Fibroblast of pulmonary artery (primary cell): ENCODE results near the gene ZNF135.

ENCODE experiments used
- DNase-seq: peaks from one replicate; pipeline ENCODE4 v3.0.0-alpha.2; 2010; ENCODE audit warnings: low read depth
- H3K4me3 ChIP-seq: replicated peaks from 2 replicates; pipeline ENCODE4 v1.5.1; 2011; ENCODE audit warnings: low read depth, mild to moderate bottlenecking, control low read depth, low read length, moderate library complexity
- CTCF ChIP-seq: IDR thresholded peaks from 2 replicates; pipeline ENCODE4 v1.5.1; 2011; ENCODE audit warnings: mild to moderate bottlenecking, control low read depth, low read length, inconsistent platforms; ENCODE audit errors: missing control alignments

Gene ZNF135

GRCh38 chr19:58079792-58080191 is 20.7 kb downstream of the ZNF135 start:
- H3K4me3 ChIP-seq = no peak overlapping the region
- no peak for DNase-seq
- no peak for TF ChIP-seq CTCF

GRCh38 chr19:58083021-58083420 is 23.9 kb downstream of the ZNF135 start:
- no peak for TF ChIP-seq CTCF
- no peak overlapping the region for H3K4me3 ChIP-seq
- DNase-seq = peak; percentile 11

- no peak for DNase-seq
Observed at GRCh38 chr19:58084596-58085347, 25.7 kb downstream of the ZNF135 start.

GRCh38 chr19:58085348-58085875 is 26.3 kb downstream of the ZNF135 start:
- DNase-seq = no peak

More at GRCh38 chr19:58084596-58085347, 25.7 kb downstream of the ZNF135 start:
- no peak overlapping the region for H3K4me3 ChIP-seq
- TF ChIP-seq CTCF = no peak

GRCh38 chr19:58086825-58087710 is 28.0 kb downstream of the ZNF135 start:
- no peak for TF ChIP-seq CTCF
- DNase-seq = no peak

More at GRCh38 chr19:58085348-58085875, 26.3 kb downstream of the ZNF135 start:
- no peak overlapping the region for H3K4me3 ChIP-seq
- TF ChIP-seq CTCF = no peak

GRCh38 chr19:58088521-58089052 is 29.5 kb downstream of the ZNF135 start:
- no peak overlapping the region for H3K4me3 ChIP-seq
- TF ChIP-seq CTCF = no peak
- no peak for DNase-seq

More at GRCh38 chr19:58086825-58087710, 28.0 kb downstream of the ZNF135 start:
- H3K4me3 ChIP-seq = no peak overlapping the region
